ENCODE measurements around the gene ERBIN. TPM values are rescaled to one million over a fixed set of nuclear protein-coding genes. Genes with fewer than 3 reads are reported as not detected.

The ERBIN gene
- total and polyA plus RNA-seq, 10 of the 15 experiments (the other 5 are each of a cell fraction or from before 2014, with no cell fraction given): 9.5 to 91.1 (median 49.4) TPM

GRCh38 chr5:66002415-66002814 is 76.0 kb downstream of the ERBIN start:
- BruUV-seq (replicated peaks): no TSS peak
- Histone ChIP-seq H3K4me1 (ENCODE audit: control insufficient read depth, insufficient read depth, low read length) (peaks cover 11% of the 10 kb centered on the region), H4K20me1 (ENCODE audit: control insufficient read depth, insufficient read depth) (no peaks in the 10 kb centered on the region), H2AFZ (ENCODE audit: control insufficient read depth, low read depth, low read length) (no peak overlapping the region), H3K9ac (ENCODE audit: control insufficient read depth, insufficient read depth, low read length) (no peak overlapping the region), H3K9me3 (replicated peaks; ENCODE audit: control insufficient read depth, insufficient read depth, low read length) (peaks cover 4% of the 10 kb centered on the region; the same call in 2 of the 3 replicates), H3K79me2 (ENCODE audit: control insufficient read depth, insufficient read depth, low read length) (peaks cover 26% of the 10 kb centered on the region), H3K36me3 (ENCODE audit: control insufficient read depth in 2 of 2, insufficient read depth in 2 of 2, low read length in 1 of 2) (peaks cover 0 to 6% of the 10 kb centered on the region in 2 experiments; a peak in 1 of 4 replicates), H3K4me2 (ENCODE audit: control insufficient read depth, insufficient read depth) (peak overlapping the region; percentile 11), H3K4me3 (no peak overlapping the region), H3K27ac (ENCODE audit: control insufficient read depth, insufficient read depth) (no peak overlapping the region; the same call in 1 of the 2 replicates), H3K27me3 (replicated peaks in 1 of 2; ENCODE audit: control insufficient read depth in 2 of 2, insufficient read depth in 2 of 2, low read length in 1 of 2) (no peaks in the 10 kb centered on the region)
- DNase-seq (ENCODE audit: low read depth, low spot score) (peak; percentile 16), FAIRE-seq (no peak), ATAC-seq (peak; percentile 76)
- intact Hi-C loops (cut with micrococcal nuclease; ENCODE audit: unreplicated experiment) (no loop called here), in situ Hi-C loops (cut with MboI) (no loop called here)
- CTCF ChIA-PET: interaction anchor here (0.7 to 0.9 kb wide), 2 partner anchors 9 to 23 kb away, joined by 3 to 4 read pairs; no protein-coding TSS in a partner anchor
- POLR2A ChIA-PET: interaction anchor here (0.6 kb wide), 1 partner anchor 20 kb away, joined by 3 read pairs; no protein-coding TSS in a partner anchor
- SMC1A ChIA-PET (ENCODE audit: uncharacterized antibody, unreplicated experiment): interaction anchor here (0.9 to 1.6 kb wide), 7 partner anchors 9 to 78 kb away, joined by 3 to 5 read pairs (median 3); no protein-coding TSS in a partner anchor
- no peak for TF ChIP-seq ZNF622 (IDR thresholded peaks at IDR 0.05)
- TF ChIP-seq NFIC (IDR thresholded peaks at IDR 0.05; ENCODE audit: low read depth, low read length): 0 out of 2 replicates have a peak, but pooled peaks have one; percentile 31
- TF ChIP-seq JUNB (IDR thresholded peaks at IDR 0.05): peak; percentile 20; the same call in 1 of the 2 replicates
- peak; percentile 14; the same call in 1 of the 2 replicates for TF ChIP-seq TCF7 (IDR thresholded peaks at IDR 0.05; ENCODE audit: borderline replicate concordance)
- TF ChIP-seq RUNX3 (IDR thresholded peaks at IDR 0.05; ENCODE audit: low read length): peak; percentile 83
- 6% methylated on average over 2 of the region's 2 CpGs for WGBS (ENCODE audit: insufficient coverage, insufficient replicate concordance, low lambda C conversion rate, missing lambda C conversion rate)
- RAD21 ChIA-PET (ENCODE audit: unreplicated experiment): interaction anchor here (1.1 to 1.3 kb wide), 2 partner anchors 41 to 78 kb away, joined by 3 read pairs; no protein-coding TSS in a partner anchor

- Histone ChIP-seq H3K9me3 (replicated peaks; ENCODE audit: control insufficient read depth, insufficient read depth, low read length) (peaks cover 4% of the 10 kb centered on the region; the same call in 2 of the 3 replicates), H3K4me3 (no peak overlapping the region), H2AFZ (ENCODE audit: control insufficient read depth, low read depth, low read length) (no peak overlapping the region), H3K79me2 (ENCODE audit: control insufficient read depth, insufficient read depth, low read length) (peaks cover 21% of the 10 kb centered on the region), H3K36me3 (ENCODE audit: control insufficient read depth in 2 of 2, insufficient read depth in 2 of 2, low read length in 1 of 2) (peaks cover 0 to 6% of the 10 kb centered on the region in 2 experiments; a peak in 1 of 4 replicates), H3K27me3 (replicated peaks in 1 of 2; ENCODE audit: control insufficient read depth in 2 of 2, insufficient read depth in 2 of 2, low read length in 1 of 2) (no peaks in the 10 kb centered on the region), H3K9ac (ENCODE audit: control insufficient read depth, insufficient read depth, low read length) (no peak overlapping the region), H3K4me2 (ENCODE audit: control insufficient read depth, insufficient read depth) (no peak overlapping the region), H3K27ac (ENCODE audit: control insufficient read depth, insufficient read depth) (no peak overlapping the region), H3K4me1 (ENCODE audit: control insufficient read depth, insufficient read depth, low read length) (peaks cover 11% of the 10 kb centered on the region), H4K20me1 (ENCODE audit: control insufficient read depth, insufficient read depth) (no peaks in the 10 kb centered on the region)
- ChIA-PET RAD21 (ENCODE audit: unreplicated experiment) (no interaction called here), CTCF (interaction anchor here (1.3 kb wide), 1 partner anchor 296 kb away, joined by 3 read pairs; no protein-coding TSS in a partner anchor), POLR2A (no interaction called here), SMC1A (ENCODE audit: uncharacterized antibody, unreplicated experiment) (interaction anchor here (1.3 kb wide), 1 partner anchor 73 kb away, joined by 3 read pairs; no protein-coding TSS in a partner anchor)
- ATAC-seq (no peak), DNase-seq (ENCODE audit: low read depth, low spot score) (no peak), FAIRE-seq (no peak)
- in situ Hi-C loops (cut with MboI): no loop called here
- no TSS peak for BruUV-seq (replicated peaks)
- intact Hi-C loops (cut with micrococcal nuclease; ENCODE audit: unreplicated experiment): no loop called here
- WGBS (ENCODE audit: insufficient coverage, insufficient replicate concordance, low lambda C conversion rate, missing lambda C conversion rate): 98% methylated on average over 14 of the region's 14 CpGs
- no peak for TF ChIP-seq REST (IDR thresholded peaks at IDR 0.05; ENCODE audit: low read depth, low read length)
- no peak for TF ChIP-seq MXI1 (IDR thresholded peaks at IDR 0.05; ENCODE audit: low read depth, low read length)
- no peak for TF ChIP-seq NKRF (conservative IDR thresholded peaks at IDR 0.05)
- TF ChIP-seq SMC3 (IDR thresholded peaks at IDR 0.05; ENCODE audit: borderline replicate concordance, low read length): no peak
- no peak for TF ChIP-seq TAF1 (IDR thresholded peaks at IDR 0.05; ENCODE audit: borderline replicate concordance, low read depth, low read length)
- no peak for TF ChIP-seq RB1 (IDR thresholded peaks at IDR 0.05; ENCODE audit: borderline replicate concordance)
- no peak for TF ChIP-seq BHLHE40 (IDR thresholded peaks at IDR 0.05; ENCODE audit: borderline replicate concordance in 1 of 2, low read depth in 2 of 2, low read length in 1 of 2)
Observed at GRCh38 chr5:66004216-66004615, 77.8 kb downstream of the ERBIN start.

All from GM12878 (cell line).